ENCODE data around the gene KCNQ2.

DNA sequence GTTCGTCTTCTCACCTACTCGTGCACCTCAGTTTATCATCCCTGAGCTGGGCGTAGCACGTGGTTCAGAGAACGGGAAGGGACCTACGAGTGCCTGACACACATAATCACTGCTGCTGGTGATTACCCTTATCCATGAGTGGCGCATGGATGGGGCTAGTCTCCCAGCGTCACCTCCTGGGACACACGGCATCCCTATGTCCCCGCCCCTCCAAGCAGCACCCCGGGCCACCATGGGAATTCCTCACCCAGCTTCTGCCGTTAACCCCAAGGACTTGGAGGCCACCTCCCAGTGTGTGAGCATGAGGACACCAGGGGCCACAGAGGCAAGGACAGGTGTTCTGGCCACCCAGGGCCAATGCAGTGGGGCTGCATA is 121.1 kb downstream of the KCNQ2 start:
- TF ChIP-seq POLR2AphosphoS5 (IDR thresholded peaks at IDR 0.05) = no peak
- TF ChIP-seq, protein P1, sequence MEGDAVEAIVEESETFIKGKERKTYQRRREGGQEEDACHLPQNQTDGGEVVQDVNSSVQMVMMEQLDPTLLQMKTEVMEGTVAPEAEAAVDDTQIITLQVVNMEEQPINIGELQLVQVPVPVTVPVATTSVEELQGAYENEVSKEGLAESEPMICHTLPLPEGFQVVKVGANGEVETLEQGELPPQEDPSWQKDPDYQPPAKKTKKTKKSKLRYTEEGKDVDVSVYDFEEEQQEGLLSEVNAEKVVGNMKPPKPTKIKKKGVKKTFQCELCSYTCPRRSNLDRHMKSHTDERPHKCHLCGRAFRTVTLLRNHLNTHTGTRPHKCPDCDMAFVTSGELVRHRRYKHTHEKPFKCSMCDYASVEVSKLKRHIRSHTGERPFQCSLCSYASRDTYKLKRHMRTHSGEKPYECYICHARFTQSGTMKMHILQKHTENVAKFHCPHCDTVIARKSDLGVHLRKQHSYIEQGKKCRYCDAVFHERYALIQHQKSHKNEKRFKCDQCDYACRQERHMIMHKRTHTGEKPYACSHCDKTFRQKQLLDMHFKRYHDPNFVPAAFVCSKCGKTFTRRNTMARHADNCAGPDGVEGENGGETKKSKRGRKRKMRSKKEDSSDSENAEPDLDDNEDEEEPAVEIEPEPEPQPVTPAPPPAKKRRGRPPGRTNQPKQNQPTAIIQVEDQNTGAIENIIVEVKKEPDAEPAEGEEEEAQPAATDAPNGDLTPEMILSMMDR (IDR thresholded peaks at IDR 0.05) = no peak

All from gastroesophageal sphincter (tissue), 3 donors.